NCI-H2196 treated with DMSO at 0.1 percent for 48 hours (cell line): ENCODE results near the gene UBE2N.
"Not testable (repeated sequence)": the region's sequence is repeated elsewhere in the genome, so short reads cannot be mapped to it uniquely, and the experiment has no call there.

Source experiments
- DNase-seq: peaks from one replicate; lab custom pipeline; 2025; ENCODE audit not compliant: unreplicated experiment; lab: John Stamatoyannopoulos, UW

Gene UBE2N

GRCh38 chr12:93447555-93448290 is 6.0 kb upstream of the UBE2N start:
- DNase-seq: no peak

GRCh38 chr12:93443576-93443975 is 1.8 kb upstream of the UBE2N start:
- DNase-seq: no peak

GRCh38 chr12:93442411-93443340 is 929 bp upstream of the UBE2N start:
- DNase-seq: no peak

GRCh38 chr12:93441081-93441616 is 598 bp downstream of the UBE2N start:
- no peak for DNase-seq

GRCh38 chr12:93440043-93440835 is 1.5 kb downstream of the UBE2N start:
- no peak for DNase-seq

GRCh38 chr12:93438266-93439050 is 3.3 kb downstream of the UBE2N start:
- DNase-seq: no peak

- no peak for DNase-seq
Observed at GRCh38 chr12:93434256-93434865, 7.4 kb downstream of the UBE2N start.

- not testable (repeated sequence) for DNase-seq
Observed at GRCh38 chr12:93432031-93432430, 9.7 kb downstream of the UBE2N start.

GRCh38 chr12:93430280-93430679 is 11.5 kb downstream of the UBE2N start:
- no peak for DNase-seq

- no peak for DNase-seq
Observed at GRCh38 chr12:93429852-93430251, 11.9 kb downstream of the UBE2N start.

- no peak for DNase-seq
Observed at GRCh38 chr12:93429448-93429847, 12.3 kb downstream of the UBE2N start.

GRCh38 chr12:93427779-93428564 is 13.8 kb downstream of the UBE2N start:
- no peak for DNase-seq

- DNase-seq: no peak
Observed at GRCh38 chr12:93426412-93426805, 15.3 kb downstream of the UBE2N start.

GRCh38 chr12:93425736-93426411 is 15.9 kb downstream of the UBE2N start:
- no peak for DNase-seq

GRCh38 chr12:93422050-93422449 is 19.7 kb downstream of the UBE2N start:
- no peak for DNase-seq

GRCh38 chr12:93419388-93420034 is 22.2 kb downstream of the UBE2N start:
- DNase-seq: no peak

GRCh38 chr12:93417967-93418480 is 23.7 kb downstream of the UBE2N start:
- DNase-seq: no peak
